Fibroblast of lung (primary cell): Measurements from ENCODE around the gene SHANK2.

Source experiments
- EZH2 ChIP-seq: IDR thresholded peaks from 2 replicates; pipeline ENCODE4 v1.5.1; 2012; ENCODE audit warnings: low read length, control low read depth, mild to moderate bottlenecking; ENCODE audit errors: missing control alignments
- TF ChIP-seq, protein P1 (sequence below), 2 donors: IDR thresholded peaks in 1 of 2; conservative IDR thresholded peaks in 1 of 2; 1 replicate in 1 of 2; 2 replicates in 1 of 2; pipeline ENCODE4 v1.5.1; 2011 to 2012; ENCODE audit warnings: low read length in 2 of 2, control low read depth in 1 of 2, inconsistent platforms in 1 of 2, low read depth in 1 of 2, mild to moderate bottlenecking in 1 of 2

DNA sequence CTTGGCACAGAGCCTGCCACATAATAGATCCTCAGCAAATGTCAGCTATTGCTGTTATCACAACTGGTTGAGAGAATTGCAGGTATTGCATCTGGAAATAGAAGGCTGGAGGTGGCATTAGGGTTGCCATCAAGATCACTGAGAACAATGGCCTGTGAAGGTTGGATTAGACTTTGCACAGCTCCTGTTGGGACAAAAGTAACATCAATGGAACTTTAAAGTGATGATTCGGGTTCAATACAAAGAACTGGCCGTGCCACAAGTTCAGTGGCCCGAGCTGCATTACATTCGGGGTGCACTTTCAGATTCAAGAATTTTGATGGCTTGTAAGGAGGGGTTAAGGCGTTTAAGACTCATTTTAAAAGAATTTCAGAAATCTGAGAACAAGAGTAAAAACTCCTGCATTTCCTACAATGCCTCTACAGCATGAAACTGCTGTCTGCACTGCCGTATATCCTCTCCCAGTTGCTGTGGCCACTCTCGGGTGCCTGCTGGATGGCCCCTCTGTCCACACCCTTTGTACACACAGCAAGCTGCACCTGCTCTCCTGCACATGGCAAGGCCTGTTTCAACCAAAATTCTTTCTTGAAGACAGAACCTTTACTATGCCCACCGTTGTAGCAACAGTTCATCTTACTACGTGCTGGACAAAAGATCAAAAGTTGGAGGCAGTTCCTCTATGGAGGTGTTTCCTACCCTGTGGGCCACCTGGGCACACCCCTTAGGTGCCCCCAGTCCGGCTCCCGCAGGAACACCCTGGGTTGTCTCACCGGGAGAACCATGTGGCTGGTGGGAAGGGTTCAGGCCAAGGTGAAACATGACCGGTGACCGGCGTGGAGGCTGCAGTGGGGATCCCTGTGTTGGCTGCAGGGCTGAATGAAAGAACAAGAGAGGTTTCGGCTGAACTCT is 17.5 kb upstream of the SHANK2 start:
- TF ChIP-seq, protein P1, sequence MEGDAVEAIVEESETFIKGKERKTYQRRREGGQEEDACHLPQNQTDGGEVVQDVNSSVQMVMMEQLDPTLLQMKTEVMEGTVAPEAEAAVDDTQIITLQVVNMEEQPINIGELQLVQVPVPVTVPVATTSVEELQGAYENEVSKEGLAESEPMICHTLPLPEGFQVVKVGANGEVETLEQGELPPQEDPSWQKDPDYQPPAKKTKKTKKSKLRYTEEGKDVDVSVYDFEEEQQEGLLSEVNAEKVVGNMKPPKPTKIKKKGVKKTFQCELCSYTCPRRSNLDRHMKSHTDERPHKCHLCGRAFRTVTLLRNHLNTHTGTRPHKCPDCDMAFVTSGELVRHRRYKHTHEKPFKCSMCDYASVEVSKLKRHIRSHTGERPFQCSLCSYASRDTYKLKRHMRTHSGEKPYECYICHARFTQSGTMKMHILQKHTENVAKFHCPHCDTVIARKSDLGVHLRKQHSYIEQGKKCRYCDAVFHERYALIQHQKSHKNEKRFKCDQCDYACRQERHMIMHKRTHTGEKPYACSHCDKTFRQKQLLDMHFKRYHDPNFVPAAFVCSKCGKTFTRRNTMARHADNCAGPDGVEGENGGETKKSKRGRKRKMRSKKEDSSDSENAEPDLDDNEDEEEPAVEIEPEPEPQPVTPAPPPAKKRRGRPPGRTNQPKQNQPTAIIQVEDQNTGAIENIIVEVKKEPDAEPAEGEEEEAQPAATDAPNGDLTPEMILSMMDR (conservative IDR thresholded peaks at IDR 0.05 in 1 of 2, IDR thresholded peaks at IDR 0.05 in 1 of 2; ENCODE audit: low read depth in 1 of 2, low read length in 2 of 2), result no peak
- no peak for TF ChIP-seq EZH2
